KMS-11 (cell line): ENCODE data around the gene DCANP1.

Source experiments
- H2AFZ ChIP-seq: fragments of 200-600 bp; sonication (generic); 2 replicates; pipeline ENCODE4 v1.6.1; 2016; ENCODE audit warnings: antibody characterized with exemption, mixed run types, low read depth
- H3K27ac ChIP-seq: fragments of 200-600 bp; sonication (generic); 2 replicates; pipeline ENCODE4 v1.6.1; 2016; ENCODE audit warnings: mild to moderate bottlenecking, mixed run types
- H3K27me3 ChIP-seq: fragments of 200-600 bp; sonication (generic); 2 replicates; pipeline ENCODE4 v1.6.1; 2017; ENCODE audit warnings: mild to moderate bottlenecking, low read depth, mixed run types, moderate library complexity; ENCODE audit not compliant: insufficient read depth
- H3K36me3 ChIP-seq: fragments of 200-600 bp; sonication (generic); 2 replicates; pipeline ENCODE4 v1.6.1; 2017; ENCODE audit warnings: mild to moderate bottlenecking, mixed run types; ENCODE audit not compliant: insufficient read depth
- H3K4me1 ChIP-seq: fragments of 200-600 bp; sonication (generic); 2 replicates; pipeline ENCODE4 v1.6.1; 2016; ENCODE audit warnings: mild to moderate bottlenecking, low read depth, mixed run types; ENCODE audit not compliant: poor library complexity, severe bottlenecking
- H3K4me2 ChIP-seq: fragments of 200-600 bp; sonication (generic); 2 replicates; pipeline ENCODE4 v1.7.0; 2016; ENCODE audit warnings: mild to moderate bottlenecking, mixed run types
- H3K4me3 ChIP-seq: fragments of 200-600 bp; sonication (generic); IDR thresholded peaks from 2 replicates; pipeline ENCODE4 v1.6.1; 2017; ENCODE audit warnings: low read depth, low read length, mixed read lengths; ENCODE audit not compliant: insufficient read depth
- H3K79me2 ChIP-seq: fragments of 200-600 bp; sonication (generic); 2 replicates; pipeline ENCODE4 v1.6.1; 2016; ENCODE audit warnings: low read depth, mixed run types; ENCODE audit not compliant: insufficient read depth
- H3K9ac ChIP-seq: fragments of 200-600 bp; sonication (generic); 2 replicates; pipeline ENCODE4 v1.6.1; 2016; ENCODE audit warnings: mild to moderate bottlenecking, mixed run types
- H4K20me1 ChIP-seq: fragments of 200-600 bp; sonication (generic); 2 replicates; pipeline ENCODE4 v1.6.1; 2016; ENCODE audit warnings: mild to moderate bottlenecking, mixed run types; ENCODE audit not compliant: insufficient read depth
- TF ChIP-seq, protein P1 (sequence below): fragments of 200-600 bp; sonication (generic); conservative IDR thresholded peaks from 2 replicates; pipeline ENCODE4 v1.6.1; 2017; ENCODE audit warnings: low read depth, mild to moderate bottlenecking, antibody characterized with exemption, low read length, moderate library complexity, mixed read lengths

DCANP1 gene

DNA sequence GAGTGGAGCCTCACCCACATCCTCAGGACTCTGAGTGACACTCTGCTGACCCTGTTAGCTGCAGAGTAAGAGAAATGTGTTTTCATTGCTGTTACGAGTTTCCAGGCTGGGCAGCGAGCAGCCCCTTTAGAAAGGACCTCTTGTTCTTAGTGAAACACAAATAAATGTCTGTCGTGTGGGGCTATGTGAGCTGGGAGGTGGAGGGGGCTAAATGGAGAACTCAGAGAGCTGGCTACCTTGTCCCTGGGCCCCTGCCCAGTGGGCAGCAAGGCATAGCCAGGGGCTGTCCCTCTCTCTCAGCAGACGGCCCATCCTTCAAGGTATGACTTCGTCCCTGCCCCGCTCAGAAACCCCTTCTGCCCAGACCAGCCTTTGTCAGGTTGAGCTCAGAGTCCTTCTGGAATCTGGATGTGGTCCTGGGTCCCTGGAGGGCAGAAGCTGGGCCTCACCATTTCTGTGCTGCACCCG, 10.2 kb downstream of the DCANP1 start:
- no peak overlapping the region for H3K9ac ChIP-seq
- TF ChIP-seq, protein P1, sequence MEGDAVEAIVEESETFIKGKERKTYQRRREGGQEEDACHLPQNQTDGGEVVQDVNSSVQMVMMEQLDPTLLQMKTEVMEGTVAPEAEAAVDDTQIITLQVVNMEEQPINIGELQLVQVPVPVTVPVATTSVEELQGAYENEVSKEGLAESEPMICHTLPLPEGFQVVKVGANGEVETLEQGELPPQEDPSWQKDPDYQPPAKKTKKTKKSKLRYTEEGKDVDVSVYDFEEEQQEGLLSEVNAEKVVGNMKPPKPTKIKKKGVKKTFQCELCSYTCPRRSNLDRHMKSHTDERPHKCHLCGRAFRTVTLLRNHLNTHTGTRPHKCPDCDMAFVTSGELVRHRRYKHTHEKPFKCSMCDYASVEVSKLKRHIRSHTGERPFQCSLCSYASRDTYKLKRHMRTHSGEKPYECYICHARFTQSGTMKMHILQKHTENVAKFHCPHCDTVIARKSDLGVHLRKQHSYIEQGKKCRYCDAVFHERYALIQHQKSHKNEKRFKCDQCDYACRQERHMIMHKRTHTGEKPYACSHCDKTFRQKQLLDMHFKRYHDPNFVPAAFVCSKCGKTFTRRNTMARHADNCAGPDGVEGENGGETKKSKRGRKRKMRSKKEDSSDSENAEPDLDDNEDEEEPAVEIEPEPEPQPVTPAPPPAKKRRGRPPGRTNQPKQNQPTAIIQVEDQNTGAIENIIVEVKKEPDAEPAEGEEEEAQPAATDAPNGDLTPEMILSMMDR = no peak
- no peak overlapping the region for H3K4me2 ChIP-seq
- no peak overlapping the region for H3K27ac ChIP-seq
- H3K36me3 ChIP-seq = no peaks in the 10 kb centered on the region
- H3K4me3 ChIP-seq = no peak overlapping the region
- no peak overlapping the region for H2AFZ ChIP-seq
- H3K4me1 ChIP-seq = no peaks in the 10 kb centered on the region
- no peaks in the 10 kb centered on the region for H3K27me3 ChIP-seq
- no peaks in the 10 kb centered on the region for H3K79me2 ChIP-seq
- no peaks in the 10 kb centered on the region for H4K20me1 ChIP-seq

- TF ChIP-seq, protein P1 = no peak
- Histone ChIP-seq H3K4me2 (no peak overlapping the region), H2AFZ (no peak overlapping the region), H3K4me1 (no peaks in the 10 kb centered on the region), H4K20me1 (no peaks in the 10 kb centered on the region), H3K4me3 (no peak overlapping the region), H3K36me3 (no peaks in the 10 kb centered on the region), H3K79me2 (no peaks in the 10 kb centered on the region), H3K9ac (no peak overlapping the region), H3K27ac (no peak overlapping the region), H3K27me3 (no peaks in the 10 kb centered on the region)
Measured at GRCh38 chr5:135435467-135436330, 11.4 kb downstream of the DCANP1 start.

DNA sequence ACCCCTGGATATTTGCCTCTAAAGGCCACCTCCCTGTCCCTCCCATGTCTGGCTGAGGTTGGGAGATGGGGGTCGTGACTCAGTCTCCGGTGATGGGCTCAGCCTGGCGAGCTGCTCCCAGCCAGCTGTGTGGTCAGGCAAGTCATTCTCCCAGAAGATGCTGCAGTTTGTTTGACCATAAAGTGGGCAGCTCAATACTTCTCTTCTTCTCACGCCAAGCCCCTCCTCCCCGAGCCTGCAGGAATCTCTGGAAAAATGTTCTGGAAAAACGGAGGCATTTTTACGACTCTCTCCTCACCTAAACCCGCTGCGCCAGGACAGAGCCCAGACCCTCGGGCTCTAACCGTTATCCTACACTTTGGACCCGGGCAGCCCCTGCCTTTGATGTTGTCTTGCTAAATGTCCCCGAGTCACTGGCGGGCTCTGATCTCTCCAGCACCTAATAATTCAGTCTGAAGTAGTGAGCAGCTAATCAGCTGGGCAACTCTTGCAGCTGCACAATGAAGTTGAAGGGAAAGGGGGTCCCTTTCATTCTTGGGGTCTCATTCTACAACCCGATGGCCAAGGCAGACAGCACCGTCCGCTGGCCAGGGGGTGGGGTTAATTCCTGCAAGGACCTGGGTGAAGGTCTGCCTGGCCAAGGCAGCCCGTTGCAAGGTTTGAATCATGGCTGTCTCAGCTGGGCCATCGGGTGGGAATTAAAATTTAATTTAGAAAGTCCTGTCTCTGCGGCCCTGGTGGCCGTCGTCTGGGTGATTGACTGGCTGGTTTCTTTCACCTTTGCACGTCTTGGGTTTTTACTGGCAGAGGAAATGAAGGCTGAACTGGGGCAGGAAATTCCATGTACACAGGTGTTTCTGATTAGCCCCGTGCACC, 12.3 kb downstream of the DCANP1 start:
- Histone ChIP-seq H3K4me3 (no peak overlapping the region), H3K4me1 (no peaks in the 10 kb centered on the region), H3K27me3 (no peaks in the 10 kb centered on the region), H3K4me2 (no peak overlapping the region), H3K9ac (no peak overlapping the region), H4K20me1 (no peaks in the 10 kb centered on the region), H3K79me2 (no peaks in the 10 kb centered on the region), H2AFZ (no peak overlapping the region), H3K27ac (no peak overlapping the region), H3K36me3 (no peaks in the 10 kb centered on the region)
- TF ChIP-seq, protein P1 = no peak

DNA sequence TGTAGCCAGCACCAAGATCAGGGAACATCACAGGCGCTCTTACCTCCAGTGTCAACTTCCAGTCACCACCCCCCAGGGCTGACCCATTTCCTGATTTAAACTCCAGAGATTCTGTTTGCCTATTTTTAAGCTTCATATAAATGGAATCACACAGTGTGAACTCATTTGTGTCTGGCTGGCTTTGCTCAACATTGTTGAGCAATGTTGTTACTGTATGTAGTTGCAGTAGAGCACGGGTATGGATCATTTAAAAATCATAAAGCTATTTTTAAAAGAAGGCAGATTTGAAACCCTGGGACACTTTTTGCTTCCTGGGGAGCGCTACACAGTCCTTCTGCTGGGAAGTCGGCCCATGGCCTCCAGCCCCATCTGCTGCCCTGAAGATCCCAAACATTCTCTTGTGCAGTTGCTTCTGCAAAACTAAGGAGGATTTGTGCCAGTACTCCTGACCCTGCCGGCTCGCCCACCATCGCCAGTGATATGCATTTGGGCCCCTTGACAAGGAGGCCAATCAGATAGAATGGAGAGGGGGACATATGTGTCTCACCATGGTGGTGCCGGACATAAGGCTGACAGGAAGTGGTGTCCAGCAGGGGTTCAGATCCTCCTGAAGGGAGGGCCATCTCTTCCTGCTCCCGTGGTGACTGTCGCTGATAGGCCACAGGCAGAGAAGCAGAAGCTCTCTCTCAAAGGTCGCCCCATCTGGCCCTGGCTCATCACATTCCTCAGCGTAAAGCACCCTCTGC, 13.3 kb downstream of the DCANP1 start:
- H3K79me2 ChIP-seq = no peaks in the 10 kb centered on the region
- TF ChIP-seq, protein P1 = no peak
- H3K27me3 ChIP-seq = no peaks in the 10 kb centered on the region
- no peaks in the 10 kb centered on the region for H3K4me1 ChIP-seq
- no peak overlapping the region for H3K4me3 ChIP-seq
- H3K4me2 ChIP-seq = no peak overlapping the region
- no peak overlapping the region for H3K9ac ChIP-seq
- H2AFZ ChIP-seq = no peak overlapping the region
- no peak overlapping the region for H3K27ac ChIP-seq
- H3K36me3 ChIP-seq = no peaks in the 10 kb centered on the region
- H4K20me1 ChIP-seq = no peaks in the 10 kb centered on the region
